A673 (cell line): ENCODE measurements around the gene MICAL3.

Source experiments
- EZH2 ChIP-seq: fragments of 200-600 bp; sonication (generic); IDR thresholded peaks from 2 replicates; pipeline ENCODE4 v1.6.1; 2017; ENCODE audit warnings: borderline replicate concordance, low read depth, mild to moderate bottlenecking, mixed read lengths, antibody characterized with exemption, low read length; ENCODE audit not compliant: poor library complexity, severe bottlenecking
- TF ChIP-seq, protein P1 (sequence below): fragments of 300-800, 200-600 bp; sonication (generic); conservative IDR thresholded peaks from 2 replicates; pipeline ENCODE4 v1.5.1; 2017; ENCODE audit warnings: low read depth, mild to moderate bottlenecking, antibody characterized with exemption, low read length, moderate library complexity, mixed read lengths

DNA sequence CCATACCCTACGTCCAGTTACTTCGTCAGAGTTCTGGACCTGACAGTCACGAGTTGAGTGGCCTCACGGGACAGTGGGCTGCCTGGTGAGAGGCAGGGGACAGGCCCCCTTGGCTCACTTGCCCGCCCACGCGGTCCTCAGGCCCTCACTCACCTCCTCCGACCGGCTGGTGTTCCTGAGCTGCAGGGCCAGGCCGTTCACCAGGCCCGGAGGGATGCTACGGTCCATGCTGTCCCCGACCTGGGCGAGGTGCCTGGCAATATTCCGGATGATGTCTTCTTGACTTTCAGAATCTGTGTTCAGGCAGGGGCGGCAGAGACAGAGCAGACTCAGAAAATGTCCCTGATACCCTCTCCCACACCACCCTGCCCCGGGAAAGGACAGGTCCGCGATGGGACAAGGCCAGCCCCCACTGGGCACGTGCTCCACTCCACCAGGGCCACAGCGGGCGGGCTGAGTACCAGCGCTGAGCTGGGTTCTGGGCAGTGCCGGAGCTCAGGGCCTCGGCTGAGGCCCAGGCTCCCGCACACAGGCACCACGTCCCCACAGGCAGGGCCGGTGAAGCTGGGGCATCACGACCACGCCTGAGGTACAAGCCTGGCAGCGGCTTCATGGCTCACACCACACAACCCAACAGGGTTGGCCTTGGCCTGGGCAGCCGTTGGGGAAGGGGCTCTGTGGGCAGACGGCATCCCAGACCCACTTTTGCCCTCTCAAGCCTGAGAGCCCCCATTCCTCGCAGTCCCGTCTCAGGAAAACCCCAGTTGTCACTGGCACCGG is 285.0 kb downstream of the MICAL3 start:
- TF ChIP-seq, protein P1, sequence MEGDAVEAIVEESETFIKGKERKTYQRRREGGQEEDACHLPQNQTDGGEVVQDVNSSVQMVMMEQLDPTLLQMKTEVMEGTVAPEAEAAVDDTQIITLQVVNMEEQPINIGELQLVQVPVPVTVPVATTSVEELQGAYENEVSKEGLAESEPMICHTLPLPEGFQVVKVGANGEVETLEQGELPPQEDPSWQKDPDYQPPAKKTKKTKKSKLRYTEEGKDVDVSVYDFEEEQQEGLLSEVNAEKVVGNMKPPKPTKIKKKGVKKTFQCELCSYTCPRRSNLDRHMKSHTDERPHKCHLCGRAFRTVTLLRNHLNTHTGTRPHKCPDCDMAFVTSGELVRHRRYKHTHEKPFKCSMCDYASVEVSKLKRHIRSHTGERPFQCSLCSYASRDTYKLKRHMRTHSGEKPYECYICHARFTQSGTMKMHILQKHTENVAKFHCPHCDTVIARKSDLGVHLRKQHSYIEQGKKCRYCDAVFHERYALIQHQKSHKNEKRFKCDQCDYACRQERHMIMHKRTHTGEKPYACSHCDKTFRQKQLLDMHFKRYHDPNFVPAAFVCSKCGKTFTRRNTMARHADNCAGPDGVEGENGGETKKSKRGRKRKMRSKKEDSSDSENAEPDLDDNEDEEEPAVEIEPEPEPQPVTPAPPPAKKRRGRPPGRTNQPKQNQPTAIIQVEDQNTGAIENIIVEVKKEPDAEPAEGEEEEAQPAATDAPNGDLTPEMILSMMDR = no peak
- no peak for TF ChIP-seq EZH2
